Measurements from ENCODE around the gene BRDT. TPM values are rescaled to one million over a fixed set of nuclear protein-coding genes. Genes with fewer than 3 reads are reported as not detected.

Gene BRDT
- total RNA-seq, 1 donor from 2014 or later = not detected

- H4K20me1 ChIP-seq (ENCODE audit: insufficient read depth, low read length) = no peaks in the 10 kb centered on the region
- peaks cover 14% of the 10 kb centered on the region for H3K4me1 ChIP-seq (ENCODE audit: insufficient read depth, low read length)
- no peaks in the 10 kb centered on the region for H3K27me3 ChIP-seq (ENCODE audit: insufficient read depth, low read length)
- H2AFZ ChIP-seq (ENCODE audit: low read depth, low read length) = peak overlapping the region; percentile 31
- H3K27ac ChIP-seq (ENCODE audit: low read depth, low read length) = no peak overlapping the region
- no peak for DNase-seq (ENCODE audit: low read depth)
- no peaks in the 10 kb centered on the region for H3K79me2 ChIP-seq (ENCODE audit: insufficient read depth, low read length)
- no peak overlapping the region for H3K9ac ChIP-seq (ENCODE audit: low read length)
- H3K4me3 ChIP-seq (ENCODE audit: insufficient read depth, low read depth, low read length) = no peak overlapping the region
- Mint-ChIP-seq H3K27me3 (ENCODE audit: low read depth, unreplicated experiment) (peaks cover 6% of the 10 kb centered on the region), H3K4me3 (ENCODE audit: unreplicated experiment) (no peak overlapping the region), H3K27ac (ENCODE audit: unreplicated experiment) (peak overlapping the region; percentile 37), H3K9me3 (ENCODE audit: unreplicated experiment) (peaks cover 4% of the 10 kb centered on the region), H3K4me1 (ENCODE audit: low read depth, unreplicated experiment) (peaks cover 17% of the 10 kb centered on the region), H3K36me3 (ENCODE audit: low read depth, unreplicated experiment) (no peaks in the 10 kb centered on the region)
- no peaks in the 10 kb centered on the region for H3K9me3 ChIP-seq (ENCODE audit: insufficient read depth, low read depth, low read length)
- no peaks in the 10 kb centered on the region for H3K36me3 ChIP-seq (ENCODE audit: insufficient read depth, low read length)
- FAIRE-seq = peak; percentile 29
- TF ChIP-seq EZH2 (IDR thresholded peaks at IDR 0.05; ENCODE audit: insufficient read depth, low read length) (no peak), CTCF (IDR thresholded peaks at IDR 0.05; ENCODE audit: insufficient read depth, low read depth, low read length) (no peak)
- peak overlapping the region; percentile 95 for H3K4me2 ChIP-seq (ENCODE audit: low read length)
Observed at GRCh38 chr1:92031281-92032110, 82.3 kb downstream of the BRDT start.

- Mint-ChIP-seq H3K9me3 (ENCODE audit: unreplicated experiment) (no peaks in the 10 kb centered on the region), H3K36me3 (ENCODE audit: low read depth, unreplicated experiment) (no peaks in the 10 kb centered on the region), H3K4me3 (ENCODE audit: unreplicated experiment) (no peak overlapping the region), H3K27ac (ENCODE audit: unreplicated experiment) (peak overlapping the region; percentile 71), H3K27me3 (ENCODE audit: low read depth, unreplicated experiment) (no peaks in the 10 kb centered on the region), H3K4me1 (ENCODE audit: low read depth, unreplicated experiment) (peaks cover 6% of the 10 kb centered on the region)
- Histone ChIP-seq H3K4me3 (ENCODE audit: insufficient read depth, low read depth, low read length) (no peak overlapping the region), H3K9ac (ENCODE audit: low read length) (no peak overlapping the region), H3K27me3 (ENCODE audit: insufficient read depth, low read length) (no peaks in the 10 kb centered on the region), H2AFZ (ENCODE audit: low read depth, low read length) (no peak overlapping the region), H3K27ac (ENCODE audit: low read depth, low read length) (no peak overlapping the region), H3K36me3 (ENCODE audit: insufficient read depth, low read length) (no peaks in the 10 kb centered on the region), H3K79me2 (ENCODE audit: insufficient read depth, low read length) (no peaks in the 10 kb centered on the region), H4K20me1 (ENCODE audit: insufficient read depth, low read length) (no peaks in the 10 kb centered on the region), H3K4me2 (ENCODE audit: low read length) (no peak overlapping the region), H3K9me3 (ENCODE audit: insufficient read depth, low read depth, low read length) (no peaks in the 10 kb centered on the region), H3K4me1 (ENCODE audit: insufficient read depth, low read length) (no peaks in the 10 kb centered on the region)
- TF ChIP-seq CTCF (IDR thresholded peaks at IDR 0.05; ENCODE audit: insufficient read depth, low read depth, low read length) (no peak), EZH2 (IDR thresholded peaks at IDR 0.05; ENCODE audit: insufficient read depth, low read length) (no peak)
- FAIRE-seq (no peak), DNase-seq (ENCODE audit: low read depth) (peak; percentile 41)
Observed at GRCh38 chr1:92037400-92037799, 88.2 kb downstream of the BRDT start.

Measured in astrocyte (in vitro differentiated cells and primary cell).